ACC112 (cell line): ENCODE measurements around the gene NSD1.

ENCODE experiments used
- H2AFZ ChIP-seq: fragments of 200-600 bp; sonication (generic); one replicate; pipeline ENCODE4 v1.6.0; 2017; ENCODE audit warnings: antibody characterized with exemption, low read length; ENCODE audit not compliant: unreplicated experiment
- H3K27ac ChIP-seq: fragments of 200-600 bp; sonication (generic); 2 replicates; pipeline ENCODE4 v1.5.1; 2014; ENCODE audit warnings: low read depth, mild to moderate bottlenecking, antibody characterized with exemption, low read length, moderate library complexity
- H3K27me3 ChIP-seq: fragments of 200-600 bp; sonication (generic); 2 replicates; pipeline ENCODE4 v1.6.1; 2014; ENCODE audit warnings: mild to moderate bottlenecking, antibody characterized with exemption, low read length, moderate library complexity, mixed read lengths; ENCODE audit not compliant: insufficient read depth
- H3K36me3 ChIP-seq: fragments of 200-600 bp; sonication (generic); 2 replicates; pipeline ENCODE4 v1.6.1; 2016; ENCODE audit warnings: mild to moderate bottlenecking, antibody characterized with exemption, low read length, moderate library complexity, mixed read lengths; ENCODE audit not compliant: insufficient read depth
- H3K4me1 ChIP-seq: fragments of 200-600 bp; sonication (generic); one replicate; pipeline ENCODE4 v1.6.1; 2016; ENCODE audit warnings: low read length, mixed read lengths; ENCODE audit not compliant: insufficient read depth, unreplicated experiment, control insufficient read depth
- H3K4me3 ChIP-seq: fragments of 200-600 bp; sonication (generic); 2 replicates; pipeline ENCODE4 v1.5.1; 2014; ENCODE audit warnings: mild to moderate bottlenecking, low read depth, low read length
- H3K79me2 ChIP-seq: fragments of 200-600 bp; sonication (generic); one replicate; pipeline ENCODE4 v1.6.0; 2016; ENCODE audit warnings: low read length; ENCODE audit not compliant: control insufficient read depth, unreplicated experiment, insufficient read depth

Gene NSD1

DNA sequence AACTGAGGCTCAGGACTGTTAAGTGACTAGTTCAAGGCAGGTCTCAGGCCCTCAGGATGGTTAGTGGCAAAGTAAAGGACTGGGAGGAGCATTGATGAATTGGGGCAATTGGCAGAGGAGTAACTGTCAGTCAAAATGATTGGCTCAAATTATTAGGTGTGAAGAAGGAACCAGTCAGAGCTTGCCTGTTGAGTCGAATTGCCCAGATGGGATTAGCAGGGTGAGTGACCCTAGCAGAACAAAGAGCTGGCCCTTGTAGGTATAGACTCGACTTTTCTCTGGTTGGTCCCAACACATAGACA lies 2.6 kb upstream of the NSD1 start:
- Histone ChIP-seq H3K4me3 (no peak overlapping the region), H2AFZ (no peak overlapping the region), H3K27ac (no peak overlapping the region), H3K27me3 (no peaks in the 10 kb centered on the region), H3K4me1 (peaks cover 17% of the 10 kb centered on the region), H3K36me3 (peaks cover 8% of the 10 kb centered on the region; the same call in 1 of the 2 replicates), H3K79me2 (peaks cover 14% of the 10 kb centered on the region)

DNA sequence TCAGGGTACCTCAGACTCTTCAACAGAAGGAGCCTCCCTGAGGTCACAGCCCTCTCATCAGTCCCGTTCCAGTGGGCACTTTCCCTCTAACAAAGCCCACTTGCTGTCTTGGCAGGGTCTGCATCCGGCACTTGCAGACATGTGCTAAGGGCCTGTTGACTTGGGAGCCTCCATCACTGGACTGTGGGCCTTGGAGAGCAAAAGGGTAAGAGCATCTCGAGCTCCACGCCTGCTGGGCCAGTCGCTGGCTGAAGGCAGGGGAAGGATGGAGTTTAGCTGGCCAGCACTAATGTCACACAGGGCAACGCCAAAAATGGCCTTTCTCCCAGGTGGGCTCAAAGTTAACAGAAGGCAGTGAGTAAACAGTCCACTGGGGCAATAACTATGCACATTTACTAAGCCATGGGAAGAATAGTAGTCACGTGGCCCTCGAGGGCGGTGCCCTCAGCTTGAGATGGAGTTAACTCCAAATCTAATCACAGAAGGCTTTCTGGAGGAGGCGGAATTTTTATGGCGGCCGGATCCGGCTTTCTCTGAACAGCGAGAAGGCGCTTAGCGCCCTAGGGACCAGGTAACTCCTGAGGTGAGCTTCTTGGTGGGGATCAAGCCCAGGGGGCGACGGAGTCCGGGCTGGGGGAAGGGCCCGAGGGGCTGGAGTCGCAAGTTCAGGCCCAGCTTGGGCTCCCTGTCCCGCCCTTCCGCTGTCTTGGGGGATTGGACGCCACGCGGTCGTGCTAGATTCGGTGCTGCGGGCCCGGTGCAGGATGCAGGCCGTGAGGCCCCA lies 2.0 kb upstream of the NSD1 start:
- Histone ChIP-seq H2AFZ (no peak overlapping the region), H3K27ac (no peak overlapping the region), H3K4me3 (no peak overlapping the region), H3K36me3 (peaks cover 13% of the 10 kb centered on the region; the same call in 1 of the 2 replicates), H3K27me3 (no peaks in the 10 kb centered on the region), H3K4me1 (peaks cover 22% of the 10 kb centered on the region), H3K79me2 (peaks cover 20% of the 10 kb centered on the region)

DNA sequence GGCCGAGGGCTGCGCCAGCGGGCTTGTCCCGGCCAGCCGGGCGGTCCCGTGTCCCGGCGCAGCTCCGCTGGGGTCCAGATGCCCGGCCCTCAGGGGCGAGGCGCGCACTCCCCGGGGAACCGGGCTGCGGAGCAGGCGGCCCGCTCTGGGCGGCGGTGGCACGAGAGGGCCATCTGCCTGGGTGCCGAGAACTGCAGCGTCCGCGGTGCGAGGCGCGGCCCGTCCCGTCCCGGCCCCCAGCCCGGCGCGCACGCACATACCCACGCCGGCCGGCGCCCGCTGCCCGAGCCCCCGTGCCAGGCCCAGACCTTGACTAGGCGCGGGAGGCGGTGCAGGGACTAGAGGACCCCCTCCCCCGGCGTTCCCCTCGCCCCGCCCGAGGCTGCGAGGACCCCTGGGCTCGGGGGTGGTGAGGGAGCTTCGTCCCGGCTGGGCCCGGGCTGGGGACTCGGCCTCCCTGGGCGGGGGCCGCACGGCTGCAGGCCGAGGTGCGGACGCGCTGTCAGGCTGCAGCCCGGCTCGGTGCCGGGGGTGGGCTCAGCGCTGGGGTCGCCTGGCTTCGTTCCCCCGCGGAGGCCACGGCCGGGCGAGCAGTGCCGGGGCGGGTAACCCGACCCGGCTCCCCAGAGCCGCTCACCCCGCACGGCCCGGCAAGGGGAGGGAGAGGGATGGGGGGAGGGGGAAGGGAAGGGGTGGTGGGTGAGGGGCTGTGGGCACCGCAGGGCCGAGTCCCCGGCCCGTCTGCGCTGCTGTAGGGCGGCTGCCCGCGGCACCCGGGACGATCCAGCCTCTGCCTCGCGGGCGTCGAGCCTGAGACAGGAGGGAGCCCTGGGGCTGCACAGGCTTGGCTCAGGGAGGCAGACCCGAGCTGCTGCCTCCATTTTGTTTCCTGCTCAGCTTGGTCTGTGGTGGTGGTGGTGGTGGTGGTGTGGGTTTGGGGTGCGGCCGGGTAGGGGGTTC lies 1.2 kb upstream of the NSD1 start:
- Histone ChIP-seq H3K79me2 (peaks cover 28% of the 10 kb centered on the region), H2AFZ (peak overlapping the region; percentile 97), H3K27ac (peak overlapping the region; percentile 29; the same call in 1 of the 2 replicates), H3K27me3 (no peaks in the 10 kb centered on the region), H3K4me1 (peaks cover 28% of the 10 kb centered on the region), H3K36me3 (peaks cover 13% of the 10 kb centered on the region), H3K4me3 (peak overlapping the region; percentile 82)

DNA sequence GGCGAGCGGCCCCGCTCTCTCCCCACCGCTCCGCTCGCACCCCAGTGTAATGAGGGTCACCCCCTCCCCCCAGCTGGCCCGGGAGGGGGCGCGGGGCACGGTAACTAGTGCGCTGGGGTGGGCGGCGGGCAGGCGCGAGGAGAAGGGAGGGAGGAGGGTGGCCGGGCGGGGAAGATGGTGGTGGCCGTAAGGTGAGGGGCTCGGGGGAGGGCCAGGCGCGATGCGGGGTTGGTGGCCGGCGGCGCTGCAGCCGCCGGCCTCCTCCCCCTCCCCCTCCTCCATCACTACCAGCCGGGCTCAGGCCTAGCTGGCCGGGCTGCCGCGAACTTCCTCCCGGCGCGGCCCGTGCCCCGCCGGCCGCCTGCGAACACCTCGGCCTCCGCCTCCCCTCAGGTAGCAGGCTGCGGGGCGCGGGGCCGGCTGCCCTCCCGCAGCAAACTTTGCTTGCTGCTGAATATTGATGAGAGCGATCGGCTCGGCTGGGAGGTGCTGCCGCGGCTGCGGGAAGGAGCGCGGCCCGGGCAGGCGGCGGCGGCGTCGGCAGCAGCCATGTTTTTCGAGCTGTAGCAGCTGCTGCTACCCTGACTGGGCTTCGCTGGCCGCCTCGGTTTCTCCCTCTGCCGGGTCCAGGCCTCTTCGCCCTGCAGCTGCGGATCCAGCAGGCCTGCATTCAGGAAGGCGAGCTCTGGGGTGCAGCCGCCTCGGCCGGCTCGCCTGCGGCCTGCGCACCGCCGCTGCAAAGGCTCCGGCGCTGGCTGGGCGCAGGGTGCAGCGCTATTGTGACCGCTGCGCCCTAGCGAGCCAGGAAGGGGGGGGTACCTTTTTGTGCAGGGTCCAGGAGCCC lies 502 bp downstream of the NSD1 start:
- Histone ChIP-seq H3K4me1 (peaks cover 25% of the 10 kb centered on the region), H3K36me3 (peaks cover 13% of the 10 kb centered on the region), H3K27me3 (no peaks in the 10 kb centered on the region), H3K27ac (no peak overlapping the region), H2AFZ (peak overlapping the region; percentile 97), H3K4me3 (peak overlapping the region; percentile 82), H3K79me2 (peaks cover 42% of the 10 kb centered on the region)

DNA sequence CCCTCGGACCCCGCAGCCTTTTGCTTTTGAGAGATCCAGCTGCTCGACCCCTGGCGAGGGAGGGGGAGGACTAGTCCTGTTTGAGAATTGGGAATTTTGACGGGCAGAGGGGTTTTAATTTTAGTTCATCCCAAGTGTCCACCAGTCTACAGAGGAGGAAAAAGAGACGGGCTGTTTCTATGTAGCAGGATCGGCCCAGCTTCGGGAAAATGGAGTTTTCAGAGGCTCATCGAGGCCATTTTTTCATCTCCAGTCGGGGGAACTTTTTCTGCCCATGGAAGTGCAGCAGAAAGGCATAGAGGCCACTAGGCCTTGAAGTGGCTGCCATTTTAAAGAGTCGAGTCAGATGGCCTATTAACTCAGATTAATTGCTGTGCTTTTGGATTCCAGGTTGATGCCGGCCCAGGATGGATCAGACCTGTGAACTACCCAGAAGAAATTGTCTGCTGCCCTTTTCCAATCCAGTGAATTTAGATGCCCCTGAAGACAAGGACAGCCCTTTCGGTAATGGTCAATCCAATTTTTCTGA lies 1.2 kb downstream of the NSD1 start:
- no peaks in the 10 kb centered on the region for H3K27me3 ChIP-seq
- peaks cover 13% of the 10 kb centered on the region for H3K36me3 ChIP-seq
- H3K4me3 ChIP-seq = peak overlapping the region; percentile 82
- H3K79me2 ChIP-seq = peaks cover 48% of the 10 kb centered on the region
- H2AFZ ChIP-seq = peak overlapping the region; percentile 78
- peaks cover 25% of the 10 kb centered on the region for H3K4me1 ChIP-seq
- no peak overlapping the region for H3K27ac ChIP-seq

DNA sequence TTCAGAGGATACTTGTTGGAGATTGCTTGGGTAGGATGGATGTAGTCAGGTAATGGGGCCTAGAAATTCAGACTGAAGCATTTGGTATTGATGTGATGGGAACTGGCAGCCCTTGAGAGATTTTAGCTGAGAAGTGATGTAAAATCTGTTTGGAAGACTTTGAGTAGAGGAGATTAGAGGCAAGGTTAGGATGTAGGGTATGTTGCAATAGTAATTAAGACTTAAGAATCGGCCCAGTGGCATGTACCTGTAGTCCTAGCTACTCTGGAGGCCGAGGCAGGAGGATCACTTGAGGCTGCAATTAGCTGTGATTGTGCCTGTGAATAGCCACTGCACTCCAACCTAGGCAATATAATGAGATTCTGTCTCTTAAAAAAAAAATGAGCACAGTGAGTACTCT lies 6.7 kb downstream of the NSD1 start:
- H3K79me2 ChIP-seq = peaks cover 72% of the 10 kb centered on the region
- H3K36me3 ChIP-seq = peaks cover 24% of the 10 kb centered on the region
- no peaks in the 10 kb centered on the region for H3K27me3 ChIP-seq
- no peak overlapping the region for H2AFZ ChIP-seq
- H3K27ac ChIP-seq = no peak overlapping the region
- no peak overlapping the region for H3K4me3 ChIP-seq
- peaks cover 18% of the 10 kb centered on the region for H3K4me1 ChIP-seq

DNA sequence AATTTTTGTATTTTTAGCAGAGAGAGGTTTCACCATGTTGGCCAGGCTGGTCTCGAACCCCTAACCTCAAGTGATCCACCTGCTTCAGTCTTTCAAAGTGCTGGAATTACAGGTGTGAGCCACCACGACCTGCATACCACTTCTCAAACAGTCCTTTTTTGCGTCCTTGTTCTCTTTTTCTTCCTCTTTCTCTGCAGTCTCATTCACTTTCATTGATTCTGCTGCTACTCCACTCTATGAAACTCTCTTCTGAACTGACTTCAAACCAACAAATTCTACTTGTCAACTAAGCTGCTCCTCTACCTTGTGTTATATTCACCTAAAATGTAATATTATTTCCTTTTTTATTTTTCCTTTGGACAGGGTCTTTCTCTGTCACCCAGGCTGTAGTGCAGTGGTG lies 7.9 kb downstream of the NSD1 start:
- Histone ChIP-seq H3K4me1 (peaks cover 9% of the 10 kb centered on the region), H3K4me3 (no peak overlapping the region), H3K27ac (no peak overlapping the region), H3K79me2 (peaks cover 69% of the 10 kb centered on the region), H3K36me3 (peaks cover 16% of the 10 kb centered on the region), H3K27me3 (no peaks in the 10 kb centered on the region), H2AFZ (no peak overlapping the region)

DNA sequence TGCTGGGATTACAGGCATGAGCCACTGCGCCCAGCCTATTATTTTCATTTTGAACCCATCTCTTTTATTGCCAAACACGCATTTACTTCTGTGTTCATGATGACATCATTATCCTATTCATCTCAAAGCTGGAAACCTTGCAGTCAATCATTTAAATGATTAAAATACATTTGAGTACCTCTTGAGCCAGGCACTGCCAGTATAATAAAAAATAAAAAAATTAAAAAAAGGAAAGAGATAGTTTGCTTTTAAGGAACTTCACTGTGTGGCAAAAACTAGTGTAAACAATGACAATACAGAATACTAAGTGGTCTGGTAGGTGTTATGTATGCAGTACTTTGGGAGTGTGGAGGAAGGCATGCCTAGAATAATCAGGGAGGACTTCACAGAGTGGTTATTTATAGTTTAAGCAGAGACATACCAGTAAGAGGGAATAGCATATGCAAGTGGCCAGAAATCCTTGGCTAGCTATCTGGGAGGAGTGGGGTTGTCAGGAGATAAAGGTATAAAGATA lies 8.6 kb downstream of the NSD1 start:
- H3K4me1 ChIP-seq = peaks cover 10% of the 10 kb centered on the region
- no peak overlapping the region for H2AFZ ChIP-seq
- H3K27ac ChIP-seq = no peak overlapping the region
- peaks cover 16% of the 10 kb centered on the region for H3K36me3 ChIP-seq
- H3K79me2 ChIP-seq = peaks cover 67% of the 10 kb centered on the region
- no peaks in the 10 kb centered on the region for H3K27me3 ChIP-seq
- no peak overlapping the region for H3K4me3 ChIP-seq

DNA sequence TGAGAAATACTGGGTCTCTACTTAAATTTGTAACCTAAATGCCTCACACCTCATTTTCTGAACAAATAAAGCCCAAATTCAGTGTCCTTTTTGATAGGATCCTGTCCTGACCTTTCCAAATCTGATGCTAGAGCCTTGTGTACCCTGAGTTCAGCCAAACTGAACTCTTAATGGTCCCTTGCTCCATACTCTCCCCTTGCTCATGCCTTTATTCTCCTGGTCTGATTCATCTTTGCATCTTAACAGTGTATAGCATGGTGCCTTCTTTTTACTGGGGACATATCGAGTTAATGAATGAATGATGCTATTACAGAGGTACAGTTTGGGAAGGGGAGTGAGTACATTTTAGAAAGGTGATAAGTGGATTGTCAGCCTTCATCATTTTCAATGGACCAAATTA lies 9.2 kb downstream of the NSD1 start:
- Histone ChIP-seq H2AFZ (no peak overlapping the region), H3K79me2 (peaks cover 61% of the 10 kb centered on the region), H3K27me3 (no peaks in the 10 kb centered on the region), H3K4me1 (peaks cover 14% of the 10 kb centered on the region), H3K36me3 (peaks cover 18% of the 10 kb centered on the region), H3K27ac (no peak overlapping the region), H3K4me3 (no peak overlapping the region)
